Measurements from ENCODE around the gene TP53INP2. TPM values are rescaled to one million over a fixed set of nuclear protein-coding genes. Genes with fewer than 3 reads are reported as not detected.
"Not testable (repeated sequence)": the region's sequence is repeated elsewhere in the genome, so short reads cannot be mapped to it uniquely, and the experiment has no call there.

TP53INP2 gene
- total RNA-seq, 1 donor from 2014 or later, result 3.3 TPM

DNA sequence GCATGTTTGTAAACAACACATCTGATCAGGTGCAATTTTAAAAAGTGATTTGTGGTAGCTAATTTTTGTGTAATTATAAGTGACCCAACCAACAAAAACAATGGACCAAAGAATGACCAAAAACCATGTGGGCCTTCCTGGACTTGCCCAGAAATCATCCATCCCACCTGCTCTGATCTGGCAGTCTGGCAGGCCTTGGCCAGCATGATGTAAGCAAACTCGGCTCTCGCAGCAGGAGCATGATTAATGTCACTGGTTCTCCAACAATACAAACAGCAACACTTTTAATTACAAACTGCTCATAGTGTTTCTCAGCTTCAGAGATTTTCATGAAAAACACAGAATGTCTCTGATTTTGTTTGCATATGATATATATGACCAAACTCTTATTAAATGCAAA lies 16.1 kb downstream of the TP53INP2 start:
- DNase-seq (ENCODE audit: low read depth in 2 of 2), result no peak

GRCh38 chr20:34722560-34722959 lies 18.4 kb downstream of the TP53INP2 start:
- DNase-seq (ENCODE audit: low read depth in 2 of 2), result not testable (repeated sequence)

- no peak for DNase-seq (ENCODE audit: low read depth in 2 of 2)
Observed at GRCh38 chr20:34724172-34724571, 20.0 kb downstream of the TP53INP2 start.

DNA sequence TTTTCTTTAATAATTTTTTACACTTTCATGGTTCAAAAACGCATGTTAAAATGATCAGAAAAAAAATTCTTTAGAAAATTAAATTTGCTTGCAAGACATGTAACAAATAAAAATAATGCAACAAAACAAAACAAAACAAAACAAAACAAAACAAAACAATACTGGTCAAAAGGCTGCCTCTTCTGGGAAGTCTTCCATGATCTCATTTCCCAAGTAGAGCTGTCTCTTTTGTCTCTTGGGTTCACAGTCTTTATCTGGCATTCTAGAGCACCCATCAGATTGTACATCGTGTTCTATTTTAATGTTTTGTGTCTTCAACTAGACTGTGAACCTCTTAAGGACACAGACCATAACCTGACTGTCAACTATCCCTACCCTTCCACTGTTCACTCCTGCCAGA lies 25.3 kb downstream of the TP53INP2 start:
- no peak for DNase-seq (ENCODE audit: low read depth in 2 of 2)

- DNase-seq (ENCODE audit: low read depth in 2 of 2), result no peak
Observed at GRCh38 chr20:34732523-34732922, 28.4 kb downstream of the TP53INP2 start.

- no peak for DNase-seq (ENCODE audit: low read depth in 2 of 2)
Observed at GRCh38 chr20:34736106-34736735, 32.1 kb downstream of the TP53INP2 start.

DNA sequence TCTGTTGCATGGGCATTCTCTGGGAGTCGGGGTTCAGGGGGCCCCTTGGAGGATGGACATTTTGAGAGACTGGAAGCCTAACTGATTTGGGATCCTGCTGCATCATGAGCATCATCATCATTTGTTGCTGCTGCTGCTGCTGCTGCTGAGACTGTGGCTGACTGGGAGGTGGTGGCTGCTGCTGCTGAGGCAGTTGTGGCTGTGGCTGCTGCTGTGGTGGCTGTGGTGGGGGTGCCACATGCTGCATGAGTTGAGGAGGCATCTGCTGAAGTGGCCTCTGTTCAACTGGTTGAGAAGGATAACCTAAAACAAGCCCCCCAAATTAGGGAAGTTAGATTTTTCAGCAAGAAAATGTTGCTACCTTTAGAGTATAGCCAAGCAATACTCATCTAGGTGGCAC lies 38.9 kb downstream of the TP53INP2 start:
- no peak for DNase-seq (ENCODE audit: low read depth in 2 of 2)

DNA sequence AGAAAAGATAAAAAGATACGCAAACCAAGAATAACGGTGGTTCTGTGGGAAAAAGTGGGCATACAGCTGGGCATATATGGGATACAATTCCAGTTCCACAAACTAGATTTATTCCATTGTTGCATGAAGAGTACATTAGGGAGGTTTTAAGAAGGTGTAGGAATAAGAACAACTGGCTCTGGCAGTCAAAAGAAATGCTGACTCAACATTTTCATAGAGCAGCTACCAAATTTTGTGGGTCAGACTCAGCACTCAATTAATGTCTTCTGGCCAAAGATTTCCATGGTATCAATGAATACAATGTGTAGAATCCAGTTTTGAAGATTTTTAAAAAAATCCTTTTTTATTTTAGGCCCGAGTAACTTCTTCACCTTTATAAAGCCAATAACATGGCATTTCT lies 40.2 kb downstream of the TP53INP2 start:
- DNase-seq (ENCODE audit: low read depth in 2 of 2), result no peak

- no peak for DNase-seq (ENCODE audit: low read depth in 2 of 2)
Observed at GRCh38 chr20:34744847-34745246, 40.7 kb downstream of the TP53INP2 start.

DNA sequence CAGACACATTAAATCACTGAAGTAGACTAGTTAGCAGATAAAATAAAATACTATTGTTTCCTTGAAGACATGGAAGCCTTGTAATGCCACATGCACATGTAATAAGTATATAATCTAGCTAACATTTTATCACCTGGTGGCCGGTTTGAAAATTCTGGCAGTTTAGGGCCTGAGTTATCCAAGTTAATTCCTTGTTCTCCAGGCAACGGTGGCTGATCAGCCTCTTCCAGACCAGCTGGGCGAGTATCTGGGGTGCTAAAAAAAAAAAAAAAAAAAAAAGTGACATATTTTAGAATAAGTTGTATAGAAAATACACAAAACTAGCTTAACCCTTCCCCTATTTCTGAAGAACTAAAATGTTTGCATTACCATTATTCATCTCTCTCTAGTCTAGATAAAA lies 42.5 kb downstream of the TP53INP2 start:
- DNase-seq (ENCODE audit: low read depth in 2 of 2), result no peak

DNA sequence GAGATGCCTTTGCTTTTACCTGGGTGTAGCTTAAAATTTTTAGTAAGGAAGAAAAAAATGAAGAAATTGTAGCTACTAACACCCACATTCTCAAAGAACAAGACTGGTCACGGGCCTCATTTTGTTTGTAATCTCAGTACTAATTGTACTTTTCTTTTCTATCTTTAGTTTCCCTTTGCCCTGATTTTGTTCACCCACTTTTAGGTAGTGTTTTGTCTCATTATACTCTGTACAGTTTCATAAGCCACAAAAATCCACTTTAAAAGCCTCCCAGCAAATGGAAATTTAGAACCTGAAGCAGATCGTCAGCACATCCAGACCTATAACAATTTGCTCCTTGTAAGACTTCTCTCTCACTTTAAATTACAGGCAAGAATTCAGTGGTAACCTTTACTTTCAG lies 43.3 kb downstream of the TP53INP2 start:
- DNase-seq (ENCODE audit: low read depth in 2 of 2), result no peak

DNA sequence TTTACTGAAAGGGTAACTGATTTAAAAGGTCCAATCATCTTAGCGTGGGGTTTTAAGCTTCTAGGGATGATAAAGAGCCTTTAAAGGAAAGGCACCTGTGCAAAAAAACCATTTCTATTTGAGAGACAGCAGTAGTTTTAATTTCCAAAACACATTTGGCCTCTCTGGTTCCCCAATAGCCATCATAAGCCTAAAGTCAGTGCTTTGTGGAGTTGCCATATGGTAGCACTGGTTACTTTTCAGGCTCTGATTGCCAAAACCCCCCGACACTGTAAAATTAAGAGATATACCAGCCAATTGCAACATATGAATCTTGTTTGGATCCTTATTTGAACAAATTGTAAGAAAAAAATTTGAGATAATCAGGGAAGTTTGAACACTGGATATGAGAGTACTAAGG lies 44.6 kb downstream of the TP53INP2 start:
- no peak for DNase-seq (ENCODE audit: low read depth in 2 of 2)

DNA sequence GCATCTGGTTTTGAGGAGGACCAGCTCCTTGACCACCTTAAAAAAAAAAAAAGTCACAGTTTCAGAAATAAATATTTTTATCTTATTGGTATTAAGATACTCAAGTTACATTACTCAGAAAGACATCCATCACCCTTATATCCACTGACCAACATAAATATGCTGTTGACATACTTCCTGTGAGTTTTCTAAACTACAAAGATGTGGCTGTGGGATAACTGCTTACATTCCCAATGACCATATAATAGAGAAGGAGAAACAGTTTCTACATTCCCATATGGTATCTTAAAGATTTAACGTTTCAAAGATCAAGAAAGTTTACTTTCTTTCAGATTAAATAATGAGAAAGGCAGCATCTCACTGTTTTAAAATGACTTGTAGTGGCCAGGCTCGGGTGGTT lies 46.3 kb downstream of the TP53INP2 start:
- no peak for DNase-seq (ENCODE audit: low read depth in 2 of 2)

GRCh38 chr20:34751453-34751852 lies 47.3 kb downstream of the TP53INP2 start:
- DNase-seq (ENCODE audit: low read depth in 2 of 2), result no peak

DNA sequence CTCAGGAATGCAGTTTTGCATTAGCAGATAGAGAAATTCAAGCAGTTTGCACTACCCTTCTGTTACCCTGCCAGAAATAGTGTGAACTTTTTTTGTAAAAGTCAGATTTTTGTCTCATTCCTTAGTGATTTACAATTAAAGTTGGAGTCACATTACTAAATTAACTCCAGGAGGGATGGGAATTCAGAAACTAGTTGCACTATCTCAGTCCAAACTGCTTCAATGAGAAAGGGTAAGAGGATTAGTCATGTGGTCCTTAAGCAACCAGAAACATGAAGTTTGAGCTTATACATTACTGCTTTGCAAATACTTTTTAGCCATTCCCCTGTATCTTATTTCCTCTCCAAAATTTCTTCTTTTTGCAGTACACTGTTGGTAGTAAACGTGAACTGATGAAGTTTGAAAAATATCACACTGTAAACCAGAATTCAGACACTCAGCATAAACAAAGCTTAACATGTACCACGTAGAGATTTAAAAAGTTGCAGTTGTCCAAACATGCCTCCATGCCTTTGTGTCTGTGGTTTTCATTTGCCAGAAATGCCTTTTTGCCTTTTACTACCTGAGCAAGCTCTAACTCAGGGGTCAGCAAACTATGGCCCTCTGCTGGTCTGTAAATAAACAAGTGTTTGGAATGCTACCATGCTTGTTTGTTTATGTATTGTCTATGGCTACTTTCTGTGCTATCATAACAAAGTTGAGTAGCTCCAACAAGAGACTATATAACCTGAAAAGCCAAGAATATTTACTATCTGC lies 49.7 kb downstream of the TP53INP2 start:
- no peak for DNase-seq (ENCODE audit: low read depth in 2 of 2)

- DNase-seq (ENCODE audit: low read depth in 2 of 2), result no peak
Observed at GRCh38 chr20:34754611-34755010, 50.5 kb downstream of the TP53INP2 start.

DNA sequence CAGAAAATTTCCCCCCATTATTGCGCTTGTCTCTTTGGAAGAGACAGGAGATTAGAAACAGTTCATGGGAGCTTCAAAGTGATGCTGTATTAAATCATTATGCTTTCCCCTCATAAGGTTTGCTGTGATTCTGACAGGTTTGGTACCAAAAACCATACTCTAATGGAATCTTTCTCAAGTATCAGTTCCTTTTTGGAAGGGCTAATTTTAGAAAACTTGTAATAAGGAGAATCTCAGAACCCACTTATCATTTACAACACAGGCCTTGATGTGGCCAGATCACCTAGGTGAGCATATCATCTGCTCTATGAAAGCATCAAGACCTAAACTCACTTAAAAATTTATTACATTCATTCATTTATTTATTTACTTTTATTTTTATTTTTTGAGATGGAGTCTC lies 51.2 kb downstream of the TP53INP2 start:
- DNase-seq (ENCODE audit: low read depth in 2 of 2), result no peak

DNA sequence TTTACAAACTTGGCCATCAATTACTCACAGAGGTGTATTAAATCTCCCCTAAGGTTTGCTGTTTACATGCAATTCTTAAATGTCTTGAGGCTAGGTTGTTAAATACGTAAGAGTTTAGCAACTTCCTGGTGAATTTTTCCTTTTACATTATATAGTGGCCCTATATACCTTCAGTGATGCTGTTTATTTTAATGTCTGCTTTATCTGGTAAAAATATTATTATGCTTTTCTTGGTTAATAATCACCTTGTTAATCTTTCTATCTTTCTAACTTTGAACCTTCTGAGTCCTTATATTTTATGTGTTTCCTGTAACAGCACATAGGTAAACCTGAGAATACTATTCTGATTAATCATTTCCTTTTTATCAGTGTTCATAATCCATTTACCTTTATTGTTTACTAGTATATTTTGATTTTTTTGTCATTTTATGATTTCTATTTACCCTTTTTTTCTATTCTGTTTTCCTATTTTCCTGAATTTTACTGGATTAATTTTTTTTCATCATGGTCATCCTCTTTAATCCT lies 57.9 kb downstream of the TP53INP2 start:
- DNase-seq (ENCODE audit: low read depth in 2 of 2), result no peak

Other genes with a start within 250 kb of the TP53INP2 start
- gene DYNLRB1, start 187.9 kb upstream of the TP53INP2 start, total RNA-seq, result 51.5 and 58.9 TPM in 2 replicates
- 16.6 and 40.2 TPM in 2 replicates for gene MAP1LC3A, start 145.6 kb upstream of the TP53INP2 start, total RNA-seq
- 3.9 and 5.9 TPM in 2 replicates for gene PIGU, start 27.3 kb upstream of the TP53INP2 start, total RNA-seq
- gene NCOA6, start 121.3 kb downstream of the TP53INP2 start, total RNA-seq, result 3.3 and 5.3 TPM in 2 replicates
- gene GGT7, start 168.5 kb downstream of the TP53INP2 start, total RNA-seq, result 1.5 and 3.4 TPM in 2 replicates
- gene ACSS2, start 172.3 kb downstream of the TP53INP2 start, total RNA-seq, result 51.3 and 57.6 TPM in 2 replicates